ENCODE results near the gene ROR1.

Gene ROR1

DNA sequence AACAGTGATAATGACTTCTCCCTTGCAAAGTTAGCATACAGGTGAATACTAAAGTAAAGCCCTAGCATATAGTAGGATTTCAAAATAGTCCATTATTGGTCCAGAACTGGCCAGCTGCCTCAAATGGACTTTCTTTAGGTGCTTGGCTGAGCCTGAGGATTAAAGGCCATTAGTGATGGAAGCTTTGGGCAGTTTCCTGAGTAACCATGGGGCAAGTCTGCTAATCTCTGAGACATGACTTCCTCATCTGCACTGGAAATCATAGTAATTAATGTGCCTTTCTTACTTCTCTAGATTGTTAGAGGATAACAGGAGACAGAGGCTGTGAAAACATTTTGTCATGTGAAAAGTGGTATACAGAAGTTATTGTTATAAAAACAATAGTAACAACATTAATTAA is 273.1 kb downstream of the ROR1 start:
- Mint-ChIP-seq H3K9me3 (no peaks in the 10 kb centered on the region), H3K27me3 (ENCODE audit: low read depth) (peaks cover 6% of the 10 kb centered on the region), H3K27ac (no peak overlapping the region), H3K4me3 (no peak overlapping the region), H3K36me3 (ENCODE audit: low read depth) (peaks cover 17% of the 10 kb centered on the region), H3K4me1 (peaks cover 20% of the 10 kb centered on the region)
- TF ChIP-seq, protein P1, sequence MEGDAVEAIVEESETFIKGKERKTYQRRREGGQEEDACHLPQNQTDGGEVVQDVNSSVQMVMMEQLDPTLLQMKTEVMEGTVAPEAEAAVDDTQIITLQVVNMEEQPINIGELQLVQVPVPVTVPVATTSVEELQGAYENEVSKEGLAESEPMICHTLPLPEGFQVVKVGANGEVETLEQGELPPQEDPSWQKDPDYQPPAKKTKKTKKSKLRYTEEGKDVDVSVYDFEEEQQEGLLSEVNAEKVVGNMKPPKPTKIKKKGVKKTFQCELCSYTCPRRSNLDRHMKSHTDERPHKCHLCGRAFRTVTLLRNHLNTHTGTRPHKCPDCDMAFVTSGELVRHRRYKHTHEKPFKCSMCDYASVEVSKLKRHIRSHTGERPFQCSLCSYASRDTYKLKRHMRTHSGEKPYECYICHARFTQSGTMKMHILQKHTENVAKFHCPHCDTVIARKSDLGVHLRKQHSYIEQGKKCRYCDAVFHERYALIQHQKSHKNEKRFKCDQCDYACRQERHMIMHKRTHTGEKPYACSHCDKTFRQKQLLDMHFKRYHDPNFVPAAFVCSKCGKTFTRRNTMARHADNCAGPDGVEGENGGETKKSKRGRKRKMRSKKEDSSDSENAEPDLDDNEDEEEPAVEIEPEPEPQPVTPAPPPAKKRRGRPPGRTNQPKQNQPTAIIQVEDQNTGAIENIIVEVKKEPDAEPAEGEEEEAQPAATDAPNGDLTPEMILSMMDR (IDR thresholded peaks at IDR 0.05; ENCODE audit: unreplicated experiment in 3 of 3) = no peak

DNA sequence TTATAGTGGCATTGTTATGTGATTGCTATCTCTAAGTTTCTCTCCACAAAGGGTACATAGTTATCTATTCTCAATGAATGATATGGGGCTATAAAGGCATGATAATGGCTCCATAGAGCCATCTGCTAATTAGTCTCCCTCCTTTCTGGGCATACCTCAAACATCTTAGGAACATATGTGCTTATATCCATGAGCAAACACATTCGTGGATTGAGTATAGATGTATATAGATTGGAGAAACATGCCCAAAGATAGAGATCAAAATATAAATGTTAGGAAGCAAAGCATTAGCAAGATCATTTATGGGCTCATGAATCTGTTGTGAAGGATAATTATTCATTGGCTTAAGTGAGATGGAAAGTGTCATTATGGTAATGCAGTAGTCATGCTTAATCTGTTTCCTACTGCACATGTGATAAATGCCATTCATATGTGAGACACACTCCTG is 273.8 kb downstream of the ROR1 start:
- Mint-ChIP-seq H3K9me3 (no peaks in the 10 kb centered on the region), H3K27me3 (ENCODE audit: low read depth) (peaks cover 6% of the 10 kb centered on the region), H3K36me3 (ENCODE audit: low read depth) (peaks cover 24% of the 10 kb centered on the region), H3K4me1 (peaks cover 20% of the 10 kb centered on the region), H3K4me3 (no peak overlapping the region), H3K27ac (no peak overlapping the region)
- TF ChIP-seq, protein P1 (IDR thresholded peaks at IDR 0.05; ENCODE audit: unreplicated experiment in 3 of 3) = no peak

DNA sequence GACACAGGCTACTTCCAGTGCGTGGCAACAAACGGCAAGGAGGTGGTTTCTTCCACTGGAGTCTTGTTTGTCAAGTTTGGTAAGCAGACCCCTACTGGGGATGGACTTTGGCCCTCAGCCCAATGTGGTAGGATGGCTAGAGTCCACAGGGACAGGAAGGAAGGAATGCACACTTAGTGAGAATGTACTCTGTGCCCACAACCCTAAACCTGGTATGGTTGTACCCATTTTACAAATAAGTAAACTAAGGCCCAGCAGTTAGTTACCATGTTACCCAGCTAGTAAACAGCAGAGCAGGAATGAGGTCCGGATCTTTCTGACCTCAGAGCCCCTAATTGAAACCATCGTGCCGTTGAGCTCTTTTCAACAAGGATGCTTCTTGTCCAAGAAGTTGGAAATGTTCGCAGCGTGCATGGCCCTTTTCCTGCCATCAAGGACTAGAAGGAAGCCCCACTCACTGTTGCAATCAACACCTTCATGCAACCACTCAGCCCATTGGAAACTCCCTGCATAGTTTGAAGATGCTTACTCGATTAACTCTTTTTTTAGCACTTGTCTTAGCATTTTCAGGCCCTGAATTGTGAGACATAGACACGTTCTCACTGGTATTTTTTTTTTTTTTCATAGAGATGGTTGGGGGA is 276.2 kb downstream of the ROR1 start:
- TF ChIP-seq, protein P1 (IDR thresholded peaks at IDR 0.05; ENCODE audit: unreplicated experiment in 3 of 3) = no peak
- Mint-ChIP-seq H3K27ac (no peak overlapping the region), H3K4me3 (no peak overlapping the region), H3K36me3 (ENCODE audit: low read depth) (peaks cover 35% of the 10 kb centered on the region), H3K27me3 (ENCODE audit: low read depth) (peaks cover 6% of the 10 kb centered on the region), H3K4me1 (peaks cover 17% of the 10 kb centered on the region), H3K9me3 (no peaks in the 10 kb centered on the region)

DNA sequence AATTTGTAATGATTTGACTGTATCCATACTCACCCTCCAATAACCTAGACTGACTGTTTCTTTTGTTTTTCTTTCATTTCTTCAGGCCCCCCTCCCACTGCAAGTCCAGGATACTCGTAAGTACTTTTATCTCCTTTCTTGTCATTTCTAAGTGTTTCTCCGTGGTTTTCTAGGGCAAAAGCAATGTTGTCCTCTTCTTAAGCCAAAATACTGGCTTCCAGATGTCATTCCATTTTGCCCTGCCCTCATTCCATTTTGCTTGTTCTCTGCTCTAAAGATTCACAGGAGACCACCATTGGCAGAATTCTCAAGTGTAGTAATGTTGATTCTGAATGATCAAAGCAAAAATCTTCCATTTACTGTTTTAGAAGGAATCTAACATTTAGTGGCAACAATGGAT is 276.8 kb downstream of the ROR1 start:
- Mint-ChIP-seq H3K27ac (peak overlapping the region in 1 of 3 experiments; percentile 10), H3K9me3 (no peaks in the 10 kb centered on the region), H3K4me3 (no peak overlapping the region), H3K36me3 (ENCODE audit: low read depth) (peaks cover 39% of the 10 kb centered on the region), H3K27me3 (ENCODE audit: low read depth) (peaks cover 6% of the 10 kb centered on the region), H3K4me1 (peaks cover 17% of the 10 kb centered on the region)
- TF ChIP-seq, protein P1 (IDR thresholded peaks at IDR 0.05; ENCODE audit: unreplicated experiment in 3 of 3) = no peak

DNA sequence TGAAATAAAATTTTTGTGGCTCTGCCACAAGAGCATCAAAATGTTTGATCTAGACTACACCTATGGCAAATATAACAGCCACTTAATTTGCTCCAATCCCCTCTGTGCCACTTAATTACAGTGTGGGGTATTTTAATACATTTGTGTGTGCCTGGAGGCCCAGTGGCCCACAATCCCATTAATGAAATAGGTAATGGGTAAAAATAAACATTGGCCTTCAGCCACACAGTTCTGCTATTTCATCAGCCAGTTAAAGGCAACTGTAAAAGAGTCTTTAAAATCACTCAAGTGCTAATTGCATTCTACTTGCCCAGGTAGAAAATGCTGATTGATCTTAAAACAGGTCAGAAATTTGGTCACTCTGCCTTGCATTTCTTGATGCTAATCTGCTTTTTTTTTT is 278.0 kb downstream of the ROR1 start:
- Mint-ChIP-seq H3K27me3 (ENCODE audit: low read depth) (peaks cover 6% of the 10 kb centered on the region), H3K36me3 (ENCODE audit: low read depth) (peaks cover 41% of the 10 kb centered on the region), H3K4me1 (peaks cover 17% of the 10 kb centered on the region), H3K9me3 (no peaks in the 10 kb centered on the region), H3K27ac (peak overlapping the region in 1 of 3 experiments; percentile 47), H3K4me3 (no peak overlapping the region)
- TF ChIP-seq, protein P1 (IDR thresholded peaks at IDR 0.05; ENCODE audit: unreplicated experiment in 3 of 3) = no peak

DNA sequence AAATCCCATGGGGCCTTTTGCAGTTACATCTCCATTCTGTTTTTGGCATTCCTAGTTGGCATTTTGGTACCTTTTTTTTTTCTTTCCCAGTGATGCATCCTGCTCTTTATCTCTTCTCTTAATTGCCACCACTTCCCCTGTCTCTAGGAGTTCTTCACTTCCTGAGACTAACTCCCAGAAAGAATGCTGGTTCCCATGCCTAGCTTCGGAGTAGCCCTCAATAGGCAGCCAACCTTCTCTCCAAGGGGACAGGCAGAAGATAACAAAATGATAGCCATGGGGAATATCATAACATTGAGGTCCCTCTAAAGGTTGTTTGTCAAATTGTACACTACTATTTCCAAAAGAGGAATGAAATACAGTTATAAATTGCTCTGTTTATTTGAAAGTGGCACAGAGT is 279.0 kb downstream of the ROR1 start:
- Mint-ChIP-seq H3K27me3 (ENCODE audit: low read depth) (peaks cover 6% of the 10 kb centered on the region), H3K4me1 (peaks cover 17% of the 10 kb centered on the region), H3K36me3 (ENCODE audit: low read depth) (peaks cover 48% of the 10 kb centered on the region), H3K9me3 (peaks cover 7% of the 10 kb centered on the region), H3K4me3 (no peak overlapping the region), H3K27ac (peak overlapping the region in 1 of 3 experiments; percentile 7)
- TF ChIP-seq, protein P1 (IDR thresholded peaks at IDR 0.05; ENCODE audit: unreplicated experiment in 3 of 3) = no peak
